OCI-LY7 (cell line): ENCODE results near the gene TMEM51.

ENCODE experiments used
- CTCF ChIP-seq: fragments of 200-600 bp; sonication (generic); conservative IDR thresholded peaks from 2 replicates; pipeline ENCODE4 v1.5.1; 2014; ENCODE audit warnings: mild to moderate bottlenecking, antibody characterized with exemption, low read length, moderate library complexity, mixed read lengths
- EZH2phosphoT487 ChIP-seq: fragments of 200-600 bp; sonication (generic); IDR thresholded peaks from 2 replicates; pipeline ENCODE4 v1.6.1; 2018; ENCODE audit warnings: low read depth, borderline replicate concordance, mild to moderate bottlenecking, mixed run types, antibody characterized with exemption, low read length, moderate library complexity, mixed read lengths

GRCh38 chr1:15128077-15128476 lies 25.5 kb upstream of the TMEM51 start:
- TF ChIP-seq CTCF, result no peak
- no peak for TF ChIP-seq EZH2phosphoT487
